Mesenchymal stem cell (in vitro differentiated cells and primary cell): Measurements from ENCODE around the gene TBC1D19.
A peak's percentile ranks its signal among the peaks of the same experiment; 100 is the strongest.

Source experiments
- DNase-seq: peaks from one replicate; pipeline ENCODE4 v3.0.0-alpha.2; 2013
- H2AFZ ChIP-seq: one replicate; pipeline ENCODE4 v1.6.1; 2013; ENCODE audit warnings: low read depth, mild to moderate bottlenecking, control low read depth, inconsistent platforms, low read length, moderate library complexity
- H2AK5ac ChIP-seq: 2 replicates; pipeline ENCODE4 v1.6.1; 2013; ENCODE audit warnings: low read length, moderate library complexity, mild to moderate bottlenecking, inconsistent platforms; ENCODE audit not compliant: severe bottlenecking
- H2BK120ac ChIP-seq: one replicate; pipeline ENCODE4 v1.6.1; 2013; ENCODE audit warnings: low read depth, mild to moderate bottlenecking, inconsistent platforms, low read length, moderate library complexity
- H2BK12ac ChIP-seq, 2 experiments: one replicate each; pipeline ENCODE4 v1.6.1; 2013; ENCODE audit warnings: inconsistent platforms in 2 of 2, low read length in 2 of 2, mild to moderate bottlenecking in 2 of 2, moderate library complexity in 2 of 2, control low read depth in 1 of 2
- H2BK15ac ChIP-seq: one replicate; pipeline ENCODE4 v1.6.1; 2013; ENCODE audit warnings: mild to moderate bottlenecking, low read depth, inconsistent platforms; ENCODE audit not compliant: poor library complexity, severe bottlenecking
- H2BK5ac ChIP-seq: 2 replicates; pipeline ENCODE4 v1.6.1; 2013; ENCODE audit warnings: low read depth, mild to moderate bottlenecking, low read length, control low read depth, inconsistent platforms; ENCODE audit not compliant: poor library complexity, severe bottlenecking
- H3K14ac ChIP-seq, 2 experiments: one replicate each; pipeline ENCODE4 v1.6.1; 2013; ENCODE audit warnings: inconsistent platforms in 2 of 2, low read length in 2 of 2, control low read depth in 1 of 2, mild to moderate bottlenecking in 1 of 2, moderate library complexity in 1 of 2
- H3K18ac ChIP-seq, 2 experiments: one replicate each; pipeline ENCODE4 v1.6.1; 2013; ENCODE audit warnings: inconsistent platforms in 2 of 2, low read length in 2 of 2, control low read depth in 1 of 2, low read depth in 1 of 2, mild to moderate bottlenecking in 1 of 2
- H3K23ac ChIP-seq, 2 experiments: one replicate each; pipeline ENCODE4 v1.6.1; 2013; ENCODE audit warnings: inconsistent platforms in 2 of 2, low read length in 2 of 2, mild to moderate bottlenecking in 2 of 2, moderate library complexity in 2 of 2, control low read depth in 1 of 2
- H3K27ac ChIP-seq: 2 replicates; pipeline ENCODE4 v1.5.1; 2013; ENCODE audit warnings: mild to moderate bottlenecking, moderate library complexity, low read length, control low read depth, inconsistent platforms; ENCODE audit not compliant: poor library complexity, severe bottlenecking
- H3K27me3 ChIP-seq, 2 experiments: 2 replicates each; pipeline versions ENCODE4 v1.6.1 to v1.7.0; 2013; ENCODE audit warnings: low read length in 2 of 2, mild to moderate bottlenecking in 2 of 2, moderate library complexity in 2 of 2, control low read depth in 1 of 2, inconsistent platforms in 1 of 2; ENCODE audit not compliant: control insufficient read depth in 1 of 2, insufficient read depth in 1 of 2
- H3K36me3 ChIP-seq, 2 experiments: 2 replicates each; pipeline versions ENCODE4 v1.6.1 to v1.7.0; 2013; ENCODE audit warnings: low read length in 2 of 2, control low read depth in 1 of 2, inconsistent platforms in 1 of 2, low read depth in 1 of 2, mild to moderate bottlenecking in 1 of 2; ENCODE audit not compliant: insufficient read depth in 2 of 2, control insufficient read depth in 1 of 2
- H3K4ac ChIP-seq, 2 experiments: one replicate each; pipeline ENCODE4 v1.6.1; 2013; ENCODE audit warnings: inconsistent platforms in 2 of 2, low read length in 2 of 2, mild to moderate bottlenecking in 2 of 2, moderate library complexity in 2 of 2, control low read depth in 1 of 2, low read depth in 1 of 2
- H3K4me1 ChIP-seq: 2 replicates; pipeline ENCODE4 v1.6.1; 2013; ENCODE audit warnings: low read depth, low read length, control low read depth; ENCODE audit not compliant: control insufficient read depth, insufficient read depth
- H3K4me2 ChIP-seq: 2 replicates; pipeline ENCODE4 v1.6.1; 2013; ENCODE audit warnings: low read length, mild to moderate bottlenecking, inconsistent platforms; ENCODE audit not compliant: poor library complexity, severe bottlenecking
- H3K4me3 ChIP-seq, 2 experiments: 2 replicates each; pipeline versions ENCODE4 v1.5.1 to v1.7.0; 2013; ENCODE audit warnings: low read length in 2 of 2, mild to moderate bottlenecking in 2 of 2, control low read depth in 1 of 2, low read depth in 1 of 2; ENCODE audit not compliant: insufficient read depth in 1 of 2
- H3K79me1 ChIP-seq: replicated peaks from 2 replicates; pipeline ENCODE4 v1.6.1; 2013; ENCODE audit warnings: mild to moderate bottlenecking, control low read depth, low read length, inconsistent platforms; ENCODE audit not compliant: poor library complexity, severe bottlenecking
- H3K9ac ChIP-seq: 2 replicates; pipeline ENCODE4 v1.7.0; 2013; ENCODE audit warnings: mild to moderate bottlenecking, low read length, moderate library complexity
- H3K9me3 ChIP-seq: 2 replicates; pipeline ENCODE4 v1.7.0; 2013; ENCODE audit warnings: mild to moderate bottlenecking, low read length; ENCODE audit not compliant: control insufficient read depth
- H4K8ac ChIP-seq: one replicate; pipeline ENCODE4 v1.6.1; 2013; ENCODE audit warnings: inconsistent platforms, mild to moderate bottlenecking, low read length, moderate library complexity
- H4K91ac ChIP-seq: one replicate; pipeline ENCODE4 v1.6.1; 2013; ENCODE audit warnings: mild to moderate bottlenecking, low read length, inconsistent platforms
- WGBS: methylation state at CpG from one replicate; pipeline ENCODE4 v1.1.7; 2013; ENCODE audit warnings: mixed read lengths; 5-methylcytosine and 5-hydroxymethylcytosine counted together

The TBC1D19 gene

GRCh38 chr4:26758899-26759298 lies 175.0 kb downstream of the TBC1D19 start:
- no peak overlapping the region for H2AK5ac ChIP-seq
- H4K91ac ChIP-seq, result no peak overlapping the region
- no peaks in the 10 kb centered on the region for H3K4me1 ChIP-seq
- no peak overlapping the region for H4K8ac ChIP-seq
- H3K4me2 ChIP-seq, result no peak overlapping the region
- no peak overlapping the region for H2AFZ ChIP-seq
- no peaks in the 10 kb centered on the region for H3K9me3 ChIP-seq
- no peak overlapping the region for H2BK5ac ChIP-seq
- no peak overlapping the region for H3K18ac ChIP-seq
- H3K23ac ChIP-seq, result no peak overlapping the region
- H3K27ac ChIP-seq, result no peak overlapping the region
- no peak overlapping the region for H3K14ac ChIP-seq
- no peak overlapping the region for H2BK12ac ChIP-seq
- WGBS, result 93% methylated on average over 1 of the region's 1 CpG
- no peak overlapping the region for H3K4me3 ChIP-seq
- no peak overlapping the region for H3K9ac ChIP-seq
- peaks cover 11 to 58% of the 10 kb centered on the region in 2 experiments for H3K36me3 ChIP-seq
- no peaks in the 10 kb centered on the region for H3K27me3 ChIP-seq
- DNase-seq, result no peak
- H3K4ac ChIP-seq, result no peak overlapping the region
- H2BK15ac ChIP-seq, result no peak overlapping the region
- no peaks in the 10 kb centered on the region for H3K79me1 ChIP-seq
- no peak overlapping the region for H2BK120ac ChIP-seq

DNA sequence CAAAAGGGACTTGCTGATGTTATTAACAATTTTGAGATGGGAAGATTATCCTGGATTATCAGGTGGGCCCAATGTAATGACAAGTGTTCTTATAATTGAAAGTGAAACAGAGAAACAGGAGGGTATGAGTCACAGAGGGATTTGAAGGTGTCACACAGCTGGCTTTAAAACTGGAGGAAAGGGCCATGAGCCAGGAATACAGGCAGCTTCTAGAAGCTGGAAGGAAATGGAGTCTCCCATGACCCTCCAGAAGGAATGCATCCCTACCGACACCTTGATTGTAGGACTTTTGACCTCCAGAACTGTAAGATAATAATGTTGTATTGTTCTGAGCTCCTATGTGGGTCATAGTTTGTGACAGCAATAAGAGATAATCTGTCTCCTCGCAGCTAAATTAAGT lies 178.8 kb downstream of the TBC1D19 start:
- H3K36me3 ChIP-seq, result peaks cover 6 to 53% of the 10 kb centered on the region in 2 experiments
- H3K23ac ChIP-seq, result no peak overlapping the region
- H2AFZ ChIP-seq, result no peak overlapping the region
- H3K14ac ChIP-seq, result no peak overlapping the region
- no peaks in the 10 kb centered on the region for H3K79me1 ChIP-seq
- H3K27me3 ChIP-seq, result no peaks in the 10 kb centered on the region
- no peak overlapping the region for H2BK15ac ChIP-seq
- DNase-seq, result peak; percentile 46
- H3K27ac ChIP-seq, result no peak overlapping the region
- no peak overlapping the region for H2AK5ac ChIP-seq
- no peak overlapping the region for H4K91ac ChIP-seq
- no CpG with 5 or more reads among the region's 2 CpGs for WGBS
- H2BK5ac ChIP-seq, result no peak overlapping the region
- no peaks in the 10 kb centered on the region for H3K4me1 ChIP-seq
- H3K18ac ChIP-seq, result no peak overlapping the region
- no peak overlapping the region for H2BK120ac ChIP-seq
- H3K9ac ChIP-seq, result no peak overlapping the region
- H2BK12ac ChIP-seq, result no peak overlapping the region
- H3K9me3 ChIP-seq, result no peaks in the 10 kb centered on the region
- no peak overlapping the region for H4K8ac ChIP-seq
- H3K4me2 ChIP-seq, result no peak overlapping the region
- no peak overlapping the region for H3K4me3 ChIP-seq
- no peak overlapping the region for H3K4ac ChIP-seq

DNA sequence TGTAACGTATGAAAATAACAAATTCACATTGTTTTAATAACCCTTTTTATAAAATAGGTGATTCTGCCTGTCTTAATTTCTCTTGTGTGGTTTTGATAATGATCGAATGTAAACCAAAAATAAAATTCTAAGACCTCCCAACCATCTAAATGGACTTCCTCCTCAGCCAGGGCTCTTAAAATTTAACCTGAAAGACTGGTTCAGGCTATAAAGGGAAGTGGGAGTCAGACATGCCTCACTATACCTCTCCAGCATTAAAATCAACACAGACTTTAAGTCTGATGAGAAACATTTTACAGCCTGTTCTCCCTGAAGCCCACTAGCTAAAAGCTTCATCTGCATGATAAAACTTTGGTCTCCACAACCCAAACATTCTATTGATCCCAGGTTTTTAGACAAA lies 179.2 kb downstream of the TBC1D19 start:
- Histone ChIP-seq H3K9ac (no peak overlapping the region), H2AK5ac (no peak overlapping the region), H3K9me3 (no peaks in the 10 kb centered on the region), H2BK15ac (no peak overlapping the region), H3K4ac (no peak overlapping the region), H2BK12ac (no peak overlapping the region), H4K8ac (no peak overlapping the region), H2AFZ (no peak overlapping the region), H3K18ac (no peak overlapping the region), H3K4me3 (no peak overlapping the region), H3K27ac (no peak overlapping the region), H4K91ac (no peak overlapping the region), H3K36me3 (peaks cover 6 to 50% of the 10 kb centered on the region in 2 experiments), H3K23ac (no peak overlapping the region), H3K4me1 (no peaks in the 10 kb centered on the region), H3K79me1 (no peaks in the 10 kb centered on the region), H3K4me2 (no peak overlapping the region), H2BK5ac (no peak overlapping the region), H3K27me3 (no peaks in the 10 kb centered on the region), H2BK120ac (no peak overlapping the region), H3K14ac (no peak overlapping the region)
- DNase-seq, result no peak
- no CpG with 5 or more reads among the region's 2 CpGs for WGBS

DNA sequence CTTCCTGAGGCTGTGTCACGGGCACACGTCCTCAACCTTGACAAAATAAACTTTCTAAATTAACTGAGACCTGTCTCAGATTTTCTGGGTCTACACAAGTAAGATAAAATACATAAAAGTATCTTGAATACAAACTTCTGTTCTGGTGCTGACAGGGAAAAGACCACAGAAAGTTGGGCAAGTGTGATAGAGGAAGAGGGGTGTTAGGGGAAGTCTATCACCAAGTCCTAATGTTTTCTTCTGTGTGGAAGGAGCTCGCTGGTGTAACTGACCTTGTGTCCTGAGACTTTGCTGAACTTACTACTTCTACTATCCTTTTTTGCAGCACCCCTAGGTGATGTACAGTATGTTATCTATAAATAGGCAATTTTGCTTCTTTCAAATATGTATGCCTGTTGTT lies 179.8 kb downstream of the TBC1D19 start:
- Histone ChIP-seq H3K4ac (no peak overlapping the region), H2BK120ac (no peak overlapping the region), H2AFZ (no peak overlapping the region), H3K4me2 (no peak overlapping the region), H2BK12ac (no peak overlapping the region), H3K14ac (no peak overlapping the region), H2BK5ac (no peak overlapping the region), H3K23ac (no peak overlapping the region), H2BK15ac (no peak overlapping the region), H2AK5ac (no peak overlapping the region), H4K8ac (no peak overlapping the region), H3K4me3 (no peak overlapping the region), H3K18ac (no peak overlapping the region), H4K91ac (no peak overlapping the region), H3K4me1 (no peaks in the 10 kb centered on the region), H3K27ac (no peak overlapping the region), H3K36me3 (peaks cover 3 to 44% of the 10 kb centered on the region in 2 experiments), H3K9me3 (no peaks in the 10 kb centered on the region), H3K9ac (no peak overlapping the region), H3K27me3 (no peaks in the 10 kb centered on the region), H3K79me1 (no peaks in the 10 kb centered on the region)
- 100% methylated on average over 2 of the region's 3 CpGs for WGBS
- no peak for DNase-seq
